Testis (tissue), 2 donors: ENCODE results near the gene ICAM3.

ENCODE experiments used
- CTCF ChIP-seq, 3 experiments: fragments of 450-650 bp in 2 of 3; fragments of 200-600 bp in 1 of 3; sonication (generic) in 1 of 3; IDR thresholded peaks; one replicate each; pipeline ENCODE4 v1.5.1; 2016 to 2019; ENCODE audit warnings: antibody characterized with exemption in 3 of 3, mild to moderate bottlenecking in 2 of 3, moderate library complexity in 1 of 3
- POLR2A ChIP-seq: fragments of 450-650 bp; IDR thresholded peaks from one replicate; pipeline ENCODE4 v1.6.1; 2017; ENCODE audit warnings: antibody characterized with exemption, mild to moderate bottlenecking, moderate library complexity

DNA sequence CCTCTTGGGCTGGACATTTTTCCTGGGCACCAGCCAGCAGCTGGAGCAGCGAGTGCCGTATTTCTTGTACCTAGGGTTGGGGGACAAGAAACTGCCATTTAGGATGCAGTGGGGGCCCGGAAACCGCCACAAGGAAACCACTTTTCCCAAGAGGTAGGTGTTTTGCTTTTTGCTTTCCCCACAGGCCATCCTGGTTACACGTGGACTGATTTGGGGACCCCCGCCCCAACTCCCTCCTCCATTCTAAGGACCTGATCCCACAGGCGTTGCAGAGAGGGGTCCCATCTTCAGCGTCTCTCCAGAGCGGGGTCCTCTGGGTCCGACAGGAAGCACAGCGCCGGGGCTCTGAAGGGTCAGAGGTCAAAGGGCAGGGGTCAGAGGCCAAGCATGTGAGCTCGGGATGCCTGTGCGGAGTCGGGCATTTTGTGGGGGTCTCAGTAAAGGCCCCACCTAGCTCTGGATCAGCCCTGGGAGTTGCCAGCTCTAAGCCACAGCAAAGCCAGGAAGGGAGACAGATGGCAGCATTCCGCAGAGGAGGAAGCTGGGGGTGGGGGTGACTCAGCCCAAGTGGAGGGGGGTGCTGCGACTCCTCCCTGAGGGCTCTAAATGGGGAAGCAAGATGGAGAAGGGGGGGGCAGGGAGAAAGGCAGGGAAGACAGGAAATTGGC is 34.2 kb downstream of the ICAM3 start:
- TF ChIP-seq CTCF (IDR thresholded peaks at IDR 0.05) (no peak), POLR2A (no peak)
